ENCODE data around the gene XPO1.

Gene XPO1

DNA sequence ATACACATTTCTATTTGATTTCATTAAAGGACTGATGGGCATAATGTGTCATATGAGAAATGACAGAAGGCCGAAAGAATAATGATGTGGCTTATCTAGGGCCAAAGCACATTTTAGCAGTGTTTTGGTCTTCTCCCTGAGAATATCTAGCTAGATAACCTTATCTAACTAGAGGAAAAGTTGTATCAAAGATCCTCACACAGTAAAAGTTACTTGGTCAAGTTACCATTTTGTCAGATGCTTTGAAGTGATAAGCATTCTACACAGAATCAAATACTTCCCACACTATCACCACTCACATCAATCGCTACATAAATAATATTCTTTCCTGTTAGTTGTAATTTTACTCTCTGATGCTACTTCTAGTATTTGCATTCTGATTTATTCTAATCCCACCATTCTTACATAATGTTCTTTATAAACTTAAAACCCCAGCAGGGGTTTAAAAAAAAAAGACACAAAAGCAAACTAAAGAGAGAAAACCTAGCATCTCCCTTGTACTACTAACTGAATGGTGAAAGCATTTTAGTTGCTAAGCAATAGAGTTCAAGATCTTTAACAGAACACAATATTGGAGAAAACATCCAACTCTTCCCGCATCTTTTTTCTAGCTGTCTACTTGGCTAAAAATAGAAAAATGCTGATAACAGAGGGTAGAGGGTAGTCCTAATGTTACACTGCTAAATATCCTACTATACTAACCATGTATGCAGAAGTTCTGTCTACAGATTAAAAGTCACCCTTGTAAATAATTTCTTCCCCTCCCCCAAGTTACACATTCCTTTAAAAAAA is 8.0 kb downstream of the XPO1 start:
- DNase-seq (ENCODE audit: low read depth): no peak
- H3K4me3 ChIP-seq (ENCODE audit: low read depth, low read length): peak overlapping the region; percentile 25
- TF ChIP-seq, protein P1, sequence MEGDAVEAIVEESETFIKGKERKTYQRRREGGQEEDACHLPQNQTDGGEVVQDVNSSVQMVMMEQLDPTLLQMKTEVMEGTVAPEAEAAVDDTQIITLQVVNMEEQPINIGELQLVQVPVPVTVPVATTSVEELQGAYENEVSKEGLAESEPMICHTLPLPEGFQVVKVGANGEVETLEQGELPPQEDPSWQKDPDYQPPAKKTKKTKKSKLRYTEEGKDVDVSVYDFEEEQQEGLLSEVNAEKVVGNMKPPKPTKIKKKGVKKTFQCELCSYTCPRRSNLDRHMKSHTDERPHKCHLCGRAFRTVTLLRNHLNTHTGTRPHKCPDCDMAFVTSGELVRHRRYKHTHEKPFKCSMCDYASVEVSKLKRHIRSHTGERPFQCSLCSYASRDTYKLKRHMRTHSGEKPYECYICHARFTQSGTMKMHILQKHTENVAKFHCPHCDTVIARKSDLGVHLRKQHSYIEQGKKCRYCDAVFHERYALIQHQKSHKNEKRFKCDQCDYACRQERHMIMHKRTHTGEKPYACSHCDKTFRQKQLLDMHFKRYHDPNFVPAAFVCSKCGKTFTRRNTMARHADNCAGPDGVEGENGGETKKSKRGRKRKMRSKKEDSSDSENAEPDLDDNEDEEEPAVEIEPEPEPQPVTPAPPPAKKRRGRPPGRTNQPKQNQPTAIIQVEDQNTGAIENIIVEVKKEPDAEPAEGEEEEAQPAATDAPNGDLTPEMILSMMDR (IDR thresholded peaks at IDR 0.05; ENCODE audit: low read depth, low read length): no peak
- no peak for TF ChIP-seq POLR2A (IDR thresholded peaks at IDR 0.05; ENCODE audit: extremely low read depth, insufficient read length)
- TF ChIP-seq MYC (IDR thresholded peaks at IDR 0.05; ENCODE audit: low read depth, low read length): no peak
- TF ChIP-seq, protein P2, sequence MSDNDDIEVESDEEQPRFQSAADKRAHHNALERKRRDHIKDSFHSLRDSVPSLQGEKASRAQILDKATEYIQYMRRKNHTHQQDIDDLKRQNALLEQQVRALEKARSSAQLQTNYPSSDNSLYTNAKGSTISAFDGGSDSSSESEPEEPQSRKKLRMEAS (IDR thresholded peaks at IDR 0.05; ENCODE audit: low read depth, low read length): no peak

DNA sequence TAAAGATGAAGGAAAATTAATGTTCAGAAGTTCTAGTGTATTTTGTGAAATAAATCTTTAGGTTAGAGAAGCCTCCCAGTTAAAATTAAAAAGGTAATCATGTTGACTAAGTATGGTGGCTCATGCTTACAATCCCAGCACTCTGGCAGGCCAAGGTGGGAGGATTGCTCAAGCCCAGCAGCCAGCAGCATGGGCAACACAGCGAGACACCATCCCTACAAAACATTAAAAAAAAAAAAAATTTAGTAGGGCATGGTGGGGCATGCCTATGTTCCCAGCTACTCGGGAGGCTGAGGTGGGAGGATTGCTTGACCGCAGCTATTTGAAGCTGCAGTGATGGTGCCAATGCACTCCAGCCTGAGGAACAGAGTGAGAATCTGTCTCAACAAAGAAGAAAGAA is 17.9 kb downstream of the XPO1 start:
- no peak overlapping the region for H3K4me3 ChIP-seq (ENCODE audit: low read depth, low read length)
- DNase-seq (ENCODE audit: low read depth): no peak
- TF ChIP-seq, protein P2 (IDR thresholded peaks at IDR 0.05; ENCODE audit: low read depth, low read length): no peak
- TF ChIP-seq, protein P1 (IDR thresholded peaks at IDR 0.05; ENCODE audit: low read depth, low read length): no peak
- TF ChIP-seq MYC (IDR thresholded peaks at IDR 0.05; ENCODE audit: low read depth, low read length) (no peak), POLR2A (IDR thresholded peaks at IDR 0.05; ENCODE audit: extremely low read depth, insufficient read length) (no peak)

DNA sequence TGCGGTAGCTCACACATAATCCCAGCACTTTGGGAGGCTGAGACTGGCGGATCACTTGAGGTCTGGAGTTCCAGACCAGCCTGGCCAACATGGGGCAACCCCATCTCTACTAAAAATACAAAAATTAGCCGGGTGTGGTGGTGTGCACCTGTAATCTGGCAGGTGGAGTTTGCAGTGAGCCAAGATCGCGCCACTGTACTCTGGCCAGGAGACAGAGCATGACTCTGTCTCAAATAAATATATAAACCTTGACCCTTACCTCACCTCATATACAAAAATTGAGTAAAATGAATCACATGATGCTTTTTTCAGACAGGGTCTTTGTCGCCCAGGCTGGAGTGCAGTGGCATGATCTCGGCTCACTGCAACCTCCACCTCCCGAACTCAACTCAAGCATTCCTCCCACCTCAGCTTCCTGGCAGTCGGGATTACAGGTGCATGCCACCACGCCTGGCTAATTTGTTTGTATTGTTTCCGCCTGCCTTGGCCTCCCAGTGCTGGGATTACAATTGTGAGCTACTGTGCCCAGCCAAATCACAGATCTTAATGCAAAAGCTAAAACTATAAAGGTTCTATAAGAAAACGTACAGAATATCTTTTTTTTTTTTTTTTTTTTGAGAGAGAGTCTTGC is 25.3 kb downstream of the XPO1 start:
- no peak for DNase-seq (ENCODE audit: low read depth)
- no peak overlapping the region for H3K4me3 ChIP-seq (ENCODE audit: low read depth, low read length)
- TF ChIP-seq POLR2A (IDR thresholded peaks at IDR 0.05; ENCODE audit: extremely low read depth, insufficient read length) (no peak), MYC (IDR thresholded peaks at IDR 0.05; ENCODE audit: low read depth, low read length) (no peak)
- TF ChIP-seq, protein P1 (IDR thresholded peaks at IDR 0.05; ENCODE audit: low read depth, low read length): no peak
- TF ChIP-seq, protein P2 (IDR thresholded peaks at IDR 0.05; ENCODE audit: low read depth, low read length): no peak

DNA sequence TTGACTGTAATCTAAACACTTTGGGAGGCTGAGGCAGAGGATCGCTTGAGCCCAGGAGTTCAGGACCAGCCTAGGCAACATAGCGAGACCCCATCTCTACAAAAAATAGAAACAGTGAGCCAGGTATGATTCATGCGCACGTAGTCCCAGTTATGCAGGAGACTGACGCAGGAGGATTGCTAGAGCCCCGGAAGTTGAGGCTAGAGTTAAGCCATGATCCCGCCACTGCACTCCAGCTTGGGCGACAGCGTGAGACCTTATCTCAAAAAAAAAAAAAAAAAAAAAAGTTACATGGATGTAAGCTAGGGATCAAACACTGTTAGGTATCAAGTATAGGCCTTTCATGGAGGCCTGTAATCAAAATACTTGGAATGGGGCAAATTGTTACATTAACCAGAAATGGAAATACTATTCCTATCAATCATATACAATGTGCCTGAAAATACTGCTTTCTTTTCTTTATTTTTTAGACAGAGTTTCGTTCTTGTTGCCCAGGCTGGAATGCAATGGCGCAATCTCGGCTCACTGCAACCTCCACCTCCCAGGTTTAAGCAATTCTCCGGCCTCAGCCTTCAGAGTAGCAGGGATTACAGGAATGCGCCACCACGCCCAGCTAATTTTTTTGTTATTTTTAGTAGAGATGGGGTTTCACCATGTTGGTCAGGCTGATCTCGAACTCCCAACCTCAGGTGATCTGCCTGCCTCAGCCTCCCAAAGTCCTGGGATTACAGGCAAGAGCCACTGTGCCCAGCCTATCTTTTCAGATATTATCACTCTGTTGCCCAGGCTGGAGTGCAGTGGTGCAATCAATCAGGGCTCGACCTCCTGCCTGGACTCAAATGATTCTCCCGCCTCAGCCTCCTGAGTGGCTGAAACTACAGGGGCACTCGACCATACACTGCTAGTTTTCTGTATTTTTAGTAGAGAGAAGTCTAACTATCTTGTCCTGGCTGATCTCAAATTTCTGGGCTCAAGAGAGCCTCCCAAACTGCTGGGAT is 27.2 kb downstream of the XPO1 start:
- no peak for DNase-seq (ENCODE audit: low read depth)
- H3K4me3 ChIP-seq (ENCODE audit: low read depth, low read length): no peak overlapping the region
- TF ChIP-seq, protein P1 (IDR thresholded peaks at IDR 0.05; ENCODE audit: low read depth, low read length): no peak
- TF ChIP-seq MYC (IDR thresholded peaks at IDR 0.05; ENCODE audit: low read depth, low read length) (no peak), POLR2A (IDR thresholded peaks at IDR 0.05; ENCODE audit: extremely low read depth, insufficient read length) (no peak)
- TF ChIP-seq, protein P2 (IDR thresholded peaks at IDR 0.05; ENCODE audit: low read depth, low read length): no peak

DNA sequence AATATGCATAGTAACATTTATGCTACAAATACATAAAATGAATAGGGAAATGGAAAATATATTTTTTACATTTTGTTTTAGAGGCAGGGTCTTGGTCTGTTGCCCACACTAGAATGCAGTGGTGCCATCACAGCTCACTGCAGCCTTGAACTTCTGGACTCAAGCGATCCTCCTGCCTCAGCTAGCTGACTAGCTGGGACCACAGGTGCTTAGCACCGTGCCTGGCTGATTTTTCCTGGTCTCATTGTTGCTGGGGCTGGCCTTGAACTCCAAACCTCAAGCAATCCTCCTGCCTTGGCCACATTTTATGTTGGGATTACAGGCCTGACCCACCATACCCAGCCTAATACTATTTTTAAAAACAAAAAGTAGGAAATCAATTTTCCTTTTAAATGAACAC is 33.2 kb downstream of the XPO1 start:
- no peak for DNase-seq (ENCODE audit: low read depth)
- TF ChIP-seq POLR2A (IDR thresholded peaks at IDR 0.05; ENCODE audit: extremely low read depth, insufficient read length) (no peak), MYC (IDR thresholded peaks at IDR 0.05; ENCODE audit: low read depth, low read length) (no peak)
- TF ChIP-seq, protein P1 (IDR thresholded peaks at IDR 0.05; ENCODE audit: low read depth, low read length): no peak
- TF ChIP-seq, protein P2 (IDR thresholded peaks at IDR 0.05; ENCODE audit: low read depth, low read length): no peak
- no peak overlapping the region for H3K4me3 ChIP-seq (ENCODE audit: low read depth, low read length)
